GM23338 (cell line): Measurements from ENCODE around the gene PPTC7. TPM values are rescaled to one million over a fixed set of nuclear protein-coding genes. Genes with fewer than 3 reads are reported as not detected.

Experiments used
- ATAC-seq: fragments of 200-7000 bp; cut with Tn5 transposase; 3 replicates; pipeline ENCODE4 v1.9.1; 2020
- DNase-seq: peaks from one replicate; pipeline ENCODE4 v3.0.0-alpha.2; 2015; ENCODE audit warnings: low spot score
- H2AFZ ChIP-seq: fragments of 200-600 bp; sonication (generic); 2 replicates; pipeline ENCODE4 v1.8.0; 2016; ENCODE audit warnings: antibody characterized with exemption, mild to moderate bottlenecking, moderate library complexity
- H3F3A ChIP-seq: fragments of 200-600 bp; sonication (generic); replicated peaks from 2 replicates; pipeline ENCODE4 v1.8.0; 2017; ENCODE audit warnings: antibody characterized with exemption, mixed run types, low read depth
- H3K27ac ChIP-seq: fragments of 200-600 bp; sonication (generic); 2 replicates; pipeline ENCODE4 v1.6.1; 2016; ENCODE audit warnings: low read depth
- H3K27me3 ChIP-seq: fragments of 200-600 bp; sonication (generic); 2 replicates; pipeline ENCODE4 v1.8.0; 2016; ENCODE audit warnings: mild to moderate bottlenecking, mixed run types, moderate library complexity; ENCODE audit not compliant: insufficient read depth
- H3K36me3 ChIP-seq: fragments of 200-600 bp; sonication (generic); 2 replicates; pipeline ENCODE4 v1.8.0; 2016; ENCODE audit warnings: mild to moderate bottlenecking; ENCODE audit not compliant: insufficient read depth
- H3K4me1 ChIP-seq: fragments of 200-600 bp; sonication (generic); 2 replicates; pipeline ENCODE4 v1.8.0; 2016; ENCODE audit warnings: mild to moderate bottlenecking, moderate library complexity; ENCODE audit not compliant: insufficient read depth
- H3K4me2 ChIP-seq: fragments of 200-600 bp; sonication (generic); 2 replicates; pipeline ENCODE4 v1.7.1; 2017; ENCODE audit warnings: mixed run types
- H3K4me3 ChIP-seq: fragments of 200-600 bp; sonication (generic); 2 replicates; pipeline ENCODE4 v1.6.1; 2016; ENCODE audit warnings: mixed run types
- H3K79me2 ChIP-seq: fragments of 200-600 bp; sonication (generic); replicated peaks from 2 replicates; pipeline ENCODE4 v1.8.0; 2017; ENCODE audit warnings: mild to moderate bottlenecking; ENCODE audit not compliant: insufficient read depth
- H3K9me2 ChIP-seq: fragments of 200-600 bp; sonication (generic); 2 replicates; pipeline ENCODE4 v1.8.0; 2017; ENCODE audit not compliant: insufficient read depth
- H4K20me1 ChIP-seq: fragments of 200-600 bp; sonication (generic); replicated peaks from 2 replicates; pipeline ENCODE4 v1.8.0; 2017; ENCODE audit warnings: mild to moderate bottlenecking; ENCODE audit not compliant: insufficient read depth
- H3K27ac Mint-ChIP-seq: 2 replicates; pipeline ENCODE4 v1.8.0; 2020; ENCODE audit warnings: inconsistent platforms, mild to moderate bottlenecking, moderate library complexity, mixed read lengths
- H3K27me3 Mint-ChIP-seq: 3 replicates; pipeline ENCODE4 v1.8.0; 2022; ENCODE audit warnings: low read depth, mild to moderate bottlenecking, moderate library complexity, mixed read lengths, inconsistent platforms; ENCODE audit not compliant: insufficient read depth, poor library complexity
- H3K36me3 Mint-ChIP-seq: 3 replicates; pipeline ENCODE4 v1.8.0; 2021; ENCODE audit warnings: low read depth, mild to moderate bottlenecking, inconsistent platforms, moderate library complexity, mixed read lengths
- H3K4me1 Mint-ChIP-seq: 3 replicates; pipeline ENCODE4 v1.8.0; 2020; ENCODE audit warnings: mild to moderate bottlenecking, inconsistent platforms, mixed read lengths
- H3K4me3 Mint-ChIP-seq: 3 replicates; pipeline ENCODE4 v1.8.0; 2021; ENCODE audit warnings: moderate library complexity, mild to moderate bottlenecking, inconsistent platforms, mixed read lengths
- H3K9me3 Mint-ChIP-seq: 3 replicates; pipeline ENCODE4 v1.8.0; 2020; ENCODE audit warnings: moderate library complexity, mild to moderate bottlenecking, inconsistent platforms, mixed read lengths
- CREB1 ChIP-seq: fragments of 250-450 bp; sonication (Bioruptor Pico); IDR thresholded peaks from 2 replicates; pipeline ENCODE4 v1.5.0; 2020; ENCODE audit warnings: low read depth, mild to moderate bottlenecking, moderate library complexity
- ETS1 ChIP-seq: IDR thresholded peaks from 2 replicates; pipeline ENCODE4 v1.6.1; 2016; ENCODE audit warnings: antibody characterized with exemption
- EZH2 ChIP-seq: fragments of 200-600 bp; sonication (generic); IDR thresholded peaks from one replicate; pipeline ENCODE4 v1.8.0; 2017; ENCODE audit warnings: antibody characterized with exemption, mild to moderate bottlenecking, low read depth; ENCODE audit not compliant: unreplicated experiment
- EZH2phosphoT487 ChIP-seq: fragments of 200-600 bp; sonication (generic); IDR thresholded peaks from one replicate; pipeline ENCODE4 v1.8.1; 2018; ENCODE audit warnings: antibody characterized with exemption; ENCODE audit not compliant: unreplicated experiment
- JUNB ChIP-seq: IDR thresholded peaks from one replicate; pipeline ENCODE4 v1.6.1; 2016; ENCODE audit warnings: antibody characterized with exemption; ENCODE audit not compliant: unreplicated experiment
- NANOG ChIP-seq: IDR thresholded peaks from 2 replicates; pipeline ENCODE4 v1.6.1; 2016; ENCODE audit warnings: antibody characterized with exemption, borderline replicate concordance
- POLR2AphosphoS5 ChIP-seq: IDR thresholded peaks from 2 replicates; pipeline ENCODE4 v1.6.1; 2016; ENCODE audit warnings: antibody characterized with exemption, low read depth
- REST ChIP-seq: IDR thresholded peaks from one replicate; pipeline ENCODE4 v1.6.1; 2018; ENCODE audit warnings: antibody characterized with exemption; ENCODE audit not compliant: unreplicated experiment
- STAT1 ChIP-seq: IDR thresholded peaks from one replicate; pipeline ENCODE4 v1.6.1; 2016; ENCODE audit warnings: antibody characterized with exemption; ENCODE audit not compliant: unreplicated experiment
- ZNF114 ChIP-seq: fragments of 250-450 bp; sonication (Bioruptor Pico); IDR thresholded peaks from 2 replicates; pipeline ENCODE4 v1.5.0; 2020; ENCODE audit warnings: mild to moderate bottlenecking, moderate library complexity
- ZNF331 ChIP-seq: fragments of 250-450 bp; sonication (Bioruptor Pico); IDR thresholded peaks from 2 replicates; pipeline ENCODE4 v1.5.0; 2020; ENCODE audit warnings: low read depth, mild to moderate bottlenecking, moderate library complexity
- ZNF462 ChIP-seq: fragments of 250-450 bp; sonication (Bioruptor Pico); IDR thresholded peaks from 2 replicates; pipeline ENCODE4 v1.5.0; 2020; ENCODE audit warnings: mild to moderate bottlenecking, moderate library complexity
- polyA plus RNA-seq: library from polyadenylated mRNA; unstranded; fragments of >200 nt; fragmentation: Nextera tagmentation; extraction: Ambion mirVana; gene quantifications from 2 replicates; pipeline ENCODE4 v1.2.1, GENCODE V29; 2016
- total RNA-seq: library from RNA; depleted of rRNA; stranded (reverse); fragments of >200 nt; shearing (Covaris generic); gene quantifications from 2 replicates; pipeline ENCODE4 v1.2.3, GENCODE V29; 2014

The PPTC7 gene
- total and polyA plus RNA-seq, 2 experiments from 2014 or later = 7.5 to 17.5 TPM

- no peak for TF ChIP-seq ZNF462
- no peak for TF ChIP-seq ZNF114 (CRISPR knock-in tag)
- no peak for TF ChIP-seq ZNF331
- TF ChIP-seq EZH2 = no peak
Observed at GRCh38 chr12:110585231-110585799, 2.2 kb upstream of the PPTC7 start (continued).

GRCh38 chr12:110582276-110583136 is 612 bp downstream of the PPTC7 start:
- Histone ChIP-seq H3K4me1 (peaks cover 27% of the 10 kb centered on the region; the same call in 1 of the 2 replicates), H3F3A (no peaks in the 10 kb centered on the region), H3K79me2 (peaks cover 52% of the 10 kb centered on the region), H3K27me3 (no peaks in the 10 kb centered on the region), H3K27ac (no peak overlapping the region), H3K4me3 (peak overlapping the region; percentile 93), H4K20me1 (peaks cover 37% of the 10 kb centered on the region), H2AFZ (peak overlapping the region; percentile 39; the same call in 1 of the 2 replicates), H3K9me2 (no peaks in the 10 kb centered on the region), H3K4me2 (peak overlapping the region; percentile 95), H3K36me3 (no peaks in the 10 kb centered on the region)
- Mint-ChIP-seq H3K27me3 (peaks cover 24% of the 10 kb centered on the region), H3K4me3 (peak overlapping the region; percentile 85), H3K4me1 (peaks cover 52% of the 10 kb centered on the region), H3K27ac (no peak overlapping the region), H3K36me3 (no peaks in the 10 kb centered on the region; the same call in 2 of the 3 replicates), H3K9me3 (no peaks in the 10 kb centered on the region)
- ATAC-seq (peak; percentile 27), DNase-seq (peak; percentile 55)
- TF ChIP-seq ZNF331 = no peak
- no peak for TF ChIP-seq ETS1
- TF ChIP-seq EZH2phosphoT487 = no peak
- TF ChIP-seq NANOG = no peak
- no peak for TF ChIP-seq JUNB
- no peak for TF ChIP-seq POLR2AphosphoS5
- TF ChIP-seq REST = no peak
- TF ChIP-seq STAT1 = no peak
- TF ChIP-seq ZNF114 (CRISPR knock-in tag) = no peak
- no peak for TF ChIP-seq CREB1 (CRISPR knock-in tag)
